DMS79 treated with DMSO at 0.1 percent for 48 hours (cell line): Measurements from ENCODE around the gene RAB2B.
"Not testable (repeated sequence)": the region's sequence is repeated elsewhere in the genome, so short reads cannot be mapped to it uniquely, and the experiment has no call there.

Experiments
- DNase-seq: peaks from one replicate; lab custom pipeline; 2025; lab: John Stamatoyannopoulos, UW

The RAB2B gene

DNA sequence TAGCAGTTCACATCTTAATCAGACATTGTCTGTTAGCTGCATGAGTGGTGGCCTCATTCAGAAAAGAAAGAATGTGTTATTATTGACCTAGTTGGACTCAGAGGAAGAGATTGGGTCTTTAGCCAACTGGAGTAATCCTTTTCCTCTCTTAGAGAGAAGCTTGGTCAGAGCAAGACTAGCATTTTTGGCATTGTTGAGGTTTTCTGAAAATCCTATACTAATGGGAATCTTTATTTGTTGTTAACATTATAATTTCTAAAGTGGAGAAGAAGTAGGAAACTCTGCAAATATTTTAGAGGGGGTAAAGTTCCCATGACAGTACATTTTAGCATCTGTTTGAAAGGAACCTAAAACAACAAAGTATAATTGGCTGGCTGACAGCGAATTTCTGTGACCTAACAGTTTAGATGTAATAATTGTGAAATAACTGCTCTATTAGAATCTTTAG lies 9.9 kb upstream of the RAB2B start:
- no peak for DNase-seq

DNA sequence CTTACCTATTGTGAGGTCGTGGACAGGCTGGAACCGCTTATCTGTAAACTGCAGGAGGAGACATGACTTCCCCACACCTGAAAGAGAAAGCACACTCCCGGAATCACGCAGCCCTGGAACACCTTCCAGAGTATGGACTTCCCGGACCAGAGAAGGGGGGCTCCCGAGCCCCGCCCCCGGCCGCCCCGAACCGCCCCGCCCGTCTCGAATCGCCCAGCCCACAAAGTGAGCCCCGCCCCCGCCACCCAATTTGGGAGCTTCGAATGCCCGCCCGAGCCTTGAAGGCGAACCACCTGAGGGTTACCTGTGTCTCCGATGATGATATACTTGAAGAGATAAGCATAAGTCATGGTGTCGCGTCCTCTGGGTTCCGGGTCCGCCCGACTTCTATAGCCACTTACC lies 235 bp downstream of the RAB2B start:
- peak; percentile 91 for DNase-seq

DNA sequence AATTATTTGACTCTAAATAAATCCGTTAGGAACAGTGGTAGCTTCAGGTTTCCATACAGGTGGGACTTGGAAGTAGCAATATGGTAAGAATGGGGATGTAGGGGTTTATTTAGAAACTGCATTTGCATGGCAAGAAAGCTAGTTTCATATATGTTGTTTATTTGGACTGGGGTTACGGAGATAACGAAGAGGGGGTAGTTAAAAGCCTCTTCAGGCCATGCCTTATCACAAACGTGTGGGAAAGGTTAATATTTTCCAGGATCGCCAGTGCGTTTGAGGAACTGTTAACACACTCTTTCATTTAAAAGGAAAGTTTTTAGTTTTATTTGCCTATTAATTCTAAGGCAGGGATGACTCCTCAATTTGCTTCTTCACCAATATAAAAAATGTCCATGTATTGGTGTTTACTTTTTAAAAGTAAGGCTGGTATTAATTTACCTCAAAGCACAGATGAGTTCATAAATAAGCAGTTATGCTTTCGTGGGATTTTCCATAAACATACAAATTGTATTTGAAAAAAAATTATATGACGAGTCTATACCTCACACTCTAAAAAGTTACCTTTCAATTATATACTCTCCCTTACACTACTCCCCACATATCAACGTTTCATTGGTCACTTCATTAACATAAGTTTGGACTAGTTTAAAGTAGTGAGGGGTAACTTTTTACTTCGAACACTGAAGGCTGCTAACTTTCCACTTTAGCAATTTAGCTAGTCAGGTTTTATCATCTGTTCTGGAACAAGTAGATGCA lies 814 bp downstream of the RAB2B start:
- no peak for DNase-seq

DNA sequence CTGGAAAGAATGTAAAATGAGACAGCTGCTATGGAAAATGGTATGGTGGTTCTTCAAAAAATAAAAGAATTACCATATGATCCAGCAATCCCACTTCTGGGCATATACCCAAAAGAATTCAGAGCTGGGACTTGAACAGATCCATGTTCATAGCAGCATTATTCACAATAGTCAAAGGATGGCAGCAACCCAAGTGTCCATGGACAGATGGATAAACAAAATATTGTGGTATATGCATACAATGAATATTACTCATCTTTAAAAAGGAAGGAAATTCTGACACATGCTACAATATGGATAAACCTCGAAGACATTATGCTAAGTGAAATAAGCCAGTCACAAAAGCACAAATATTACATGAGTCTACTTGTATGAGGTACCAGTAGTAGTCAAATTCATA lies 9.1 kb downstream of the RAB2B start:
- no peak for DNase-seq

DNA sequence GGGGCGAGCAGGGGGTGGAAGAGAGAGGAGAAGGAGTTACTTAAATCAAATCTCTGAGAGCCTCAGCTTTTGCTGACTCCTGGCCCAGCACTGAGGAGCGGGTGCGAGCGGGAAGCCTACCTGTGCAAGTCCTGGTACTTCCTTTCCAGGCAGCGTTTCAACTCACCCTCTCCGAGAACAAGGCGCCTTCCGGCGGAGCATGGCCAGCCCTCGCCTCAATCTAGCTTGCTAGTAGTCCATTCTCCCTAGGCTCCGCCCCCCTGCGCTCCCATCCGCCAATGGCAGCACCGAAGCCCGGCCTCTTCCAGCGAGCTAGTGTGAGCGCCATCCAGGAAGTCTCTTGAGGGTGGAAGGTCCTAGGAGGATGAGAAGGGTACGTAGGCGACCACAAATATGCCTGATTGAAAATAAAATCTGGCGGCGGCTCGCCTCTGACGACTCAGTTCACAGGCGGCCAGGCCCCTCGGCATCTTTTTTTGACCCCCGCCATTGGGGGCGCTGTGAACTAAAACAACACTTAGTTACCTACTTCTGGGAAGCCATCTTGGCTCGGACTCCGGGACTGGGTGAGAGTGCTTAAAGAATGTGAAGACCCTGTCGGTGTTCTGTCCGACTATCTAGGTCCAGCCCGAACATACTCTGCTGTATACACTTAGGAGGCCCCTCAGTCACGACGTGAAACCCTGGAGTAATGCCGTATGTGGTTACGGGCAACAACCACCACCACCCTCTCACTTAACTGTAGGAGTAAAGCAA lies 20.7 kb downstream of the RAB2B start, which contains the start of gene CHD8:
TSS of gene CHD8 (minus strand) at position 212 of the 756 bp plus-strand sequence. CDS start 24,480 bp downstream, outside the sequence.
- peak; percentile 100 for DNase-seq

DNA sequence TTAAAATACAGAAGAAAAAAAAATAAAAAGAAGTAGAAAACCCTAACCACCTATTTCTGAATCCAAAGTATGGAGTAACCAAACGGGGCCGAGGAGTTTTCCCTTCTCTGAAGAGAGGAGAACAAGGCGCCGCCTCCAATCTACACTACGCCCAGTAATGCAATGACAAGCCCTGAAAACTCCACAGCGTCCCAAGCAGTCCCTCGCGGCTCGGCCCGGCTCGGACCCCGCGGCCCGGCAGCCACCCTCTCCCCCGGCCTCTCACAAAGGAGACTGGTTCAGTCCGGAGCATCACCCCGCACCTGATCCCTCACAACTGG lies 21.2 kb downstream of the RAB2B start:
- DNase-seq: no peak

DNA sequence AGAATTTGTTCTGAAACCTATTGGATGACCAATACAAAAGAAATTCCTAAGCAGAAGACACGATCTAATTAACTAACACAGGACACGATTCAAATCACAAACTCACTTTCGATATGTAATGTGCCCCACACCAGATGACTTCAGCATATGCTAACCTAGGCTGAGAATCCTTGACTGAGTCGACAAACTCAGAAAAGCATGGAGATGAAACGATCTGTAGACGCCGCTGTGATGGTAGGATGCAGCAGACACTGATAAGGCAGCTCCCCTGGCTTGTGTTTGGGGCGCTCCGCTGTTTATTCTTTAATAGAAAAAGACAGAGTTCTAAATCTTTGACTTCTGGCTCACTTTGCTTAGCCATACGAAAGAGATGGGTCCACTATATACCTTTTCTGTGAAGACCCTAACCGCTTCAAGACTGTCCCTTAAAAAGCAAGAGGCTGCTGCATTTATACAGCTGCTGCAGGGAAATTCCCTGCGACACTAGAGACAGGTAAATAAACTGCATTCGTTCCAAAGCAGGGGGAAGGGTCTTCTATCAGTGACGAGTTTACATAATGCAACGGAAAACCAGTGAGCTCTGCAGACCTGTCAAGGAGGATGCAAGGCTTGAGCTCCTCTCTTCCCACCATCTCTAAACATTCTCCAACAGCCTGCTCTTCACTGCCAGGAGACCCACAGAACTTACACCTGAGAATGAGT lies 21.8 kb downstream of the RAB2B start:
- peak; percentile 31 for DNase-seq

DNA sequence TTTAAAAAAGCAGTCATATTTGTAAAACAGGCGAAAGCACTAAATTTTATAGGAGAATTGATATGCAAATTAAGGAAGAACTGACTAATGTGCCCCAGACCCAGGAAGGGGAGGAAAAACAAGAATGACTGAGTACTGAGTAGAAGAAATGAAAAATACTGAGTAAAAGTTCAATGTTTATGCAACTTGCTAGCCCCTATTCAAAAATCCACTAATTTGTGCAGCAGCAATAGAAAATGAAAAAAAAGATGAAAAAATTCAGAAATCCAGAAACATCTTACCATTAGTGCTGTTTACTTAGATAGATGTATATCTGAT lies 26.9 kb downstream of the RAB2B start:
- no peak for DNase-seq

DNA sequence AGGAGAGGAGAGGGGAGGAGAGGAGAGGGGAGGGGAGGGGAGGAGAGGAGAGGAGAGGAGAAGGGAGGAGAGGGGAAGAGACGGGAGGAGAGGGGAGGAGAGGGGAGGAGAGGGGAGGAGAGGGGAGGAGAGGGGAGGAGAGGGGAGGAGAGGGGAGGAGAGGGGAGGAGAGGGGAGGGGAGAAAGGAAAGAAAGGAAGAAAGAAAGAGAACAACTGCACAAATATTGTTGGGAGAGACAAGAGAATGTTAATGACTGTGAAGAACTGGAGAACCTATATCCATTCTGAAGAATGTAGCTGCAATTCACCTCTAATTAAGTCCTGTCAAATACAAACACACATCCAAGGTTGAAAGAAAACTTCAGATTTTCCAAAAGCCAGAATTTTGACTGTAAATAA lies 34.1 kb downstream of the RAB2B start:
- not testable (repeated sequence) for DNase-seq

DNA sequence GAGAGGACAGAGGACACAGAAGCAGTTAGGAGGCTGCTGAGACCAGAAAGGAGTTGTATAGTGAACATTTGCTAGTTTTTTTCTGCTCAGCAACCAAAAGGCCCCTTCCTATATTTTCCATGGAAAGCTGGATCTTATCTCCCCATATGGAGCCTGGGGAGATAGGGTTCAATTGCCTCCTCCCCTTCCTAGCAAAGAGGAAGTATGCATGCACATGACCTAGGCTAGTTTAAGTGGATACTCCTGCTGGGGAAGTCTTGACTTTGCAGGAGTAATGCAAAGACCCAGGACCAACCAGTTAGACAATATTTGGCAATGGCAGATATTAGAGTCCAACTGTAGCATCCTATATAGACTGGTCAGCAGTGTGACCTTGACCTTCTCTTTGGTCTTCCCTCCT lies 35.9 kb downstream of the RAB2B start:
- no peak for DNase-seq

DNA sequence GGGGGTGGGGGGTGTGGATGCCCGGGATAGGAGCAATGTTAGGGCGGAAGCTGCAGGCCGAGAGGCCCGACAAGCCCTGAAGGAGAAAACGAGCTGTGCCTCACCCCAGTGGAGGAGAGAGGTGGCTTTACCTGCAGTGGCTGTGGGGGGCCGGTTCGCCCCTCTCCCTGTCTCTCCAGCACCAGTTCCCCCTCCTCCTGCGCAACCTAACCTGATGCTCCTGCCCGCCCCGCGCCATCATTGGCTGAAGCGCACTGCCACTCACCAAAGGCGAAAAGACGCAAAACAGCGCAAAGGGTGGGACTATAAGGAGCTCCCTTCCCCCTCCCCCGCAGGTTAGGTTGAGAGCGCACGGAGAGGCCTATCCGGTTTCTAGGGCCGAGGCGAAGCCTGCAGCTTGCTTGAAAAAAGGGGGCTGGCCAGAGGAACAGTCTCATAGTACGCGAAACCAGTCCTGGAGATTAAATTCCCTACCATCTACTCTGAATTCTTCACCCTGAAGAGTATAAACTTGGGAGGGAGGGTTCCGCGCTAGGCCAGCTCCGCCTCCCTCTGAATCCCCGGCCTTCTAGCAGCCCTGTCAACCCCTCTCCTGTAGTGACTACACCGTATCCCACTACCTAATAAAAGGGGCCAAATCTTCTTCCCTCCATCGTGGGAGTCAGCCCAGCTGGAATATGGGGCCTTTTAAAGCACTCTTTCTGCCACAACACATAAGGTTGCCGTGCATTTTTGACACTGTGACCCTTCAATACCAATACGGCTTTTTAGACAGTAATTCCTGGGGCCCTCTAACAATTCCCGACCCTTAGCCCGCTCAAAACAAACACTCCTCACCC lies 39.5 kb downstream of the RAB2B start:
- DNase-seq: peak; percentile 99

DNA sequence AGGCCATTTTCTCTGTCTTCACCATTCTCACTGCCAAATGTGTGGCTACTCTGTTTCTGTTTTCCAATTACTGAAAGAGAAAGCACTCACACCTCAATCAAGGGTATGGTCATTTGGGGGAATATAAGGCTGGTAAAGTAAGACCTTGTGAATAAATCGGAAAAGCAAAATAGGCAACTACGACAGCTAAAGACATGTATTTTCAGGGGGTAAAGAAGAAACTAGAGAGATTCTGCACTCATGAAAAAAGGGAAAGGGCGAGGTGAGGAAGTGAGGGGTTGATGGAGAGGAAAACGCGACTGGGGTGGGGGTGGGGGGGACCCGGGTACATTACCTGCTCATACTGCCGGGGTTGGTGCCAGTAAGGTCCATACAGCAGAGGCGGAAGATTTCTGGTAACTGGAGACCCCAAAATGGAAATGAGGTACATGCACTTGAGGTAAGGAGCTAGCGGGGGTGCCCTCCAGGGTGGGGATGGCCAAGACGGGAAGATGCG lies 40.1 kb downstream of the RAB2B start:
- peak; percentile 52 for DNase-seq

DNA sequence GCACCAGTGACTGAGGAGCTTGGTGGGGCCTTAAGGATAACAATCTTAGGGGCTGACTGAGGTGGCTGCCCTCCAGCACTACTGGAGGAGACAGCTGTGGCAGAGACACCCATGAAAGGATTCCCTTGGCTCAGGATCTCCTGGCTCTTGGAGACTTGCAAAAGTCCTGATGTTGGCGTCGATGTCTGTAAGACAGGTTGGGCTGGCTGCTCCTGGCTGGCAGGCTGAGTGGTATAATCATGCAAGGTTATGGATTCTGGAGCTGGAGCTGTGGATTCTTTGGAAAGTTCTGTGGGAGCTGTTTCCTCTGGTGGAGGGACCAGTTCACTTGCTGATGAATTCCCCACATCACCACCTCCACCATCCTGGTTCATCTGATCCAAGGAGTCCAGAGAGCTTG lies 45.6 kb downstream of the RAB2B start:
- no peak for DNase-seq

DNA sequence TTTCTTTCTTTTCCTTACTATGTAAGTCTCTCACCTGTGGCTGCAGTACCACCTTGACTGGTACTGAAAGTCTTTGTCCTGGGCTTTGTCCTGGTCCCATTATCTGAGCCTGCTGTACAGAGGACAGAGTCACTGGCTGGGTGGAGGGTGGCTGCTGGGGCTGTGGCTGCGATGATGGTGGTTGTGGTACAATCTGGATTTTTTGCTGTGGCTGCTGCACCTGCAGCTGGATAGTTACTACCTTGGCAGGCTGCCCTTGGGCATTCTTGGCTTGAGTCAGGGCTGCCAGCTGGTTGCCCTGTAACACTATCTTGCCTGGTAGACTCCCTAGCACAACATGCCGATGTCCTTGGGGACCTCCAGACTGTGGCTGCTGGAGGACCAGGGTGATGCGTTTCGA lies 47.8 kb downstream of the RAB2B start:
- DNase-seq: peak; percentile 98

DNA sequence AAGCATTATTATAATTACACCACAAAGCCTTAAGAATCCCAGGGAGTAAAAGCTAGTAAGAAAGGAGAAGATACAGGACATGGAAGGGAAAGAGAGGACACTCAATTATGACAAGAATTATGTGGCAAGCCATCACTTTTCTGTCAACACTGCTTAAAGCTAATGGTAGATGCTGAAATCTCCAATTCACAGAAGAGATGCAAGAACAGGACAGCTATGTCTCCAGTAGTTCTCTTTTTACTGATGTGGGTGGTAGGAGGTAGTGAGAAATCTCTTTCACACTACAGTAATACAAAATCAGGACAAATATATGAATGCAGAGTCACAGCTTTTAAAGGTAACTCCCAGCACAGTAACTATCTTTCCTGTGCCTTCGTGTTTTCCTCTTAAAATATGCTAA lies 50.1 kb downstream of the RAB2B start:
- DNase-seq: no peak

DNA sequence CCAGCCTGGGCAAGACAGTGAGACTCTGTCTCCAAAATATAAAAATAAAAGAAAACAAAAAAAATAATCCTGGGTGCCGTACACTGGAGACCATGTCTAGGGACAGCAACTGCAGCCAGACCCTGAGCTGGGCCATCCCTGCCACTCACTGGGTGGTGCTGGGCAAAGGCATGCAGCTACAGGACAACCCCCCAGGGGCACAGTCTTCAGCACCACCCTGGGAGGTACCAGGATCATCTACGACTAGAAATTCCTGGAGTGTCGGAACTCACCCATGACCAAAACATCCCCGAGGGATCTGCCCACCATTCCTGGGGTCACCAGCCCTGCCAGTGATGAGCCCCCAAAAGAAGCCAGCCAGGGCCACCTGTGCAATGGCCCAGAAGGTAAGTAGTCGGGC lies 57.2 kb downstream of the RAB2B start:
- DNase-seq: no peak

DNA sequence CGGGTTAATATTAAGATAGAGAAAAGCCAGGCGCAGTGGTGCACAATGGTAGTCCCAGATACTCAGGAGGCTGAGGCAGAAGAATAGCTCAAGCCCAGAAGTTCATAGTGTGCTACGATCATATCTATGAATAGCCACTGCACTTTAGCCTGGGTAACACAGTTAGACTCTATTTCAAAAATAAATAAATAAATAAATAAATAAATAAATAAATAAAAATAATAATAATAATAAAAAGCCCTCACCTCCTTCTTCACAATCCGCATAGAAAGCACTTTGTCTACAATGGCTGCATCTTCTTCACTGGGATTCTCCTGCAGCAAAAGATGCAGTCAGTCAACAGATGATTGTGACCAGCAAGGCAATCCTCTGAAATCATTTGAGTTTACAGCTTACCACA lies 61.4 kb downstream of the RAB2B start:
- no peak for DNase-seq

DNA sequence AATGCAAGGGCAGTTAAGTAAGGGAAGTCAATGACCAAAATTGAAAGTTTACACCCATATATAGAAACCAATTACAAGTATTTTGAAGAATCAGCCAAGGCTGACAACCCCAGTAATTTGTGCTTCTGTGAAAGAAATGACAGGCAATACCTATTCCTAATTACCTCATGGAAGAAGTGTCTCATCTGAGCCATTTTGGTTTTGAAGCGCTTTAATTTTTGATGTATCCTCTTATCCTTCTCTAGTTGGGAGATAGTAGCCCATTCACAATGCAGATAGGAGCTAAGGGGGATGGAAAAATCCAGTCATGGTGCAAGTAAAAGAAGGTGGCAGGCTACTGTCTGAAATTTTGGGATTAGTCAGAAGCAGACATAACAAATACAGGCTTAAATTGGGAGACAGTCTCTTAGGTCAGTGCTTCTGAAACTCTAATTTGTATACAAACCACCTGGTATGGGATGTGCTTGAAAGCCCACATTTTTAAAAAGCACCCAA lies 62.6 kb downstream of the RAB2B start:
- DNase-seq: no peak
